Lower leg skin (tissue), 3 donors: ENCODE results near the gene GNG7.
"Not testable (repeated sequence)": the region's sequence is repeated elsewhere in the genome, so short reads cannot be mapped to it uniquely, and the experiment has no call there.

Experiments
- CTCF ChIP-seq, 3 donors: fragments of 450-650 bp; IDR thresholded peaks; one replicate each; pipeline ENCODE4 v1.5.1; 2016; ENCODE audit warnings: antibody characterized with exemption in 3 of 3, mild to moderate bottlenecking in 3 of 3, moderate library complexity in 2 of 3
- POLR2A ChIP-seq, 2 donors: fragments of 450-650 bp; IDR thresholded peaks; one replicate each; pipeline ENCODE4 v1.6.1; 2016 to 2017; ENCODE audit warnings: antibody characterized with exemption in 2 of 2, mild to moderate bottlenecking in 1 of 2, moderate library complexity in 1 of 2

DNA sequence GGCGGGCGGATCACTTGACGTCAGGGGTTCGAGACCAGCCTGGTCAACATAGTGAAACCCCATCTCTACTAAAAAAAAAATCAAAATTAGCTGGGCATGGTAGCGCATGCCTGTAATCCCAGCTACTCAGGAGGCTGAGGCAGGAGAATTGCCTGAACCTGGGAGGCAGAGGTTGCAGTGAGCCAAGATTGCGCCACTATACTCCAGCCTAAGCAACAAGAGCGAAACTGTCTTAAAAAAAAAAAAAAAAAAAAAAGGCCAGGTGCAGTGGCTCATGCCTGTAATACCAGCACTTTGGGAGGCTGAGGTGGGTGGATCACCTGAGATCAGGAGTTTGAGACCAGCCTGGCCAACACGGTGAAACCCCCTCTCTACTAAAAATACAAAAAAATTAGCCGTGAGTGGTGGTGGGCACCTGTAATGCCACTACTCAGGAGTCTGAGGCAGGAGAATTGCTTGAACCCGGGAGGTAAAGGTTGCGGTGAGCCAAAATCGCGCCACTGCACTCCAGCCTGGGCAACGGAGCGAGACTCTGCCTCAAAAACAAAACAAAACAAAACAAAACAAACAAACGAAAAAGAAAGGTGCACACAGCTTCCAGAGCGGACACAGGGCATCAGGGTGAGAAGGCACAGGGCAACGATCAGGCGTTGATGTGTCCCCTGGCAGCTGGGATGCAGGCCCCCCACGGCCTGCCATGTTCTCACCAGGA, 156.9 kb downstream of the GNG7 start:
- TF ChIP-seq CTCF, POLR2A (IDR thresholded peaks at IDR 0.05): not testable (repeated sequence)
